ENCODE results near the gene WIPI1. TPM values are rescaled to one million over a fixed set of nuclear protein-coding genes. Genes with fewer than 3 reads are reported as not detected.
"Not testable (repeated sequence)": the region's sequence is repeated elsewhere in the genome, so short reads cannot be mapped to it uniquely, and the experiment has no call there.

WIPI1 gene, protein sequence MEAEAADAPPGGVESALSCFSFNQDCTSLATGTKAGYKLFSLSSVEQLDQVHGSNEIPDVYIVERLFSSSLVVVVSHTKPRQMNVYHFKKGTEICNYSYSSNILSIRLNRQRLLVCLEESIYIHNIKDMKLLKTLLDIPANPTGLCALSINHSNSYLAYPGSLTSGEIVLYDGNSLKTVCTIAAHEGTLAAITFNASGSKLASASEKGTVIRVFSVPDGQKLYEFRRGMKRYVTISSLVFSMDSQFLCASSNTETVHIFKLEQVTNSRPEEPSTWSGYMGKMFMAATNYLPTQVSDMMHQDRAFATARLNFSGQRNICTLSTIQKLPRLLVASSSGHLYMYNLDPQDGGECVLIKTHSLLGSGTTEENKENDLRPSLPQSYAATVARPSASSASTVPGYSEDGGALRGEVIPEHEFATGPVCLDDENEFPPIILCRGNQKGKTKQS
- total RNA-seq = 8.2 TPM

- DNase-seq (ENCODE audit: low spot score in 2 of 2) = no peak
- no peak for FAIRE-seq
These were observed at the start of gene WIPI1 for GRCh38 chr17:68457168-68457538. Gene WIPI1, minus strand, starts transcription at chr17:68457496. Its CDS starts 75 bp downstream, at chr17:68457421.

DNA sequence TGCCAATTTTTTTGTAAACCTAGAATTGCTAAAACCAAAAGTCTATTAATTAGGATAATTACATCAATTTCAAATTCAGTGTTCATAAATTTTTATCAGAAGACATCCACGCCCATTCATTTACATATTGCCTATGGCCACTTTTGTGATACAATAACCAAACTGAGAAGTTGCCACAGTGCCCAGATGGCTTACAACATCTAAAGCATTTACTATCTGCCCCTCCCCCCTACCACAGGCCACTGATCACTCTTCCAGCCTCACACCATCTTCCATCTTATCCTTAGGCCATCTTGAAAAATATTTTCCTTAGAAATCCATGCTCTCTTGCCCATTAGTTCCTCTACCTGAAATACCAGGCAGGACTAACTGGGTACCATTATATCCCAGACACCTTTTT is 48.7 kb upstream of the WIPI1 start:
- FAIRE-seq = no peak

DNA sequence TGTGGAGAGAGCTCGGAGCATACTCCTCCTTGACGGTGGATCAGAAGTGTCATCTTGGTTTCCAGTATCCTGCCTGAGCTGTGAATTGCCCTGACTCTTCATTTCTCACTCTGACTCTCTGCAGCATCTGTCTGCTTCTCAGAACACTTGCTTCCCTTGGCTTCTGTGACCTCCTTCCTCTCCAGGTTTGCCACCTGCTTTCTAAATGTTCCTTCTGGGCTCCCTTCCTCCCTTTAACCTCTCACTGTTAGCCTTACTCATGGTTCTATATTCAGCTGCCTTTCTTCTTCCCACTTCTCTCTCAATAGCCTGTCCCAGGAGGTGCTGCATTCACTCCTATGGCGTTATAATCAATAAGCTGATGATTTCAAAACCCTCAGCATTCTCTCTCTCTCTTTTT is 43.8 kb upstream of the WIPI1 start:
- no peak for FAIRE-seq
- DNase-seq (ENCODE audit: low spot score in 2 of 2) = no peak

More for the DNA sequence above, 48.7 kb upstream of the WIPI1 start:
- DNase-seq (ENCODE audit: low spot score in 2 of 2) = no peak

- no peak for FAIRE-seq
- DNase-seq (ENCODE audit: low spot score in 2 of 2) = no peak
These were observed 42.3 kb upstream of the WIPI1 start for GRCh38 chr17:68499587-68499986.

DNA sequence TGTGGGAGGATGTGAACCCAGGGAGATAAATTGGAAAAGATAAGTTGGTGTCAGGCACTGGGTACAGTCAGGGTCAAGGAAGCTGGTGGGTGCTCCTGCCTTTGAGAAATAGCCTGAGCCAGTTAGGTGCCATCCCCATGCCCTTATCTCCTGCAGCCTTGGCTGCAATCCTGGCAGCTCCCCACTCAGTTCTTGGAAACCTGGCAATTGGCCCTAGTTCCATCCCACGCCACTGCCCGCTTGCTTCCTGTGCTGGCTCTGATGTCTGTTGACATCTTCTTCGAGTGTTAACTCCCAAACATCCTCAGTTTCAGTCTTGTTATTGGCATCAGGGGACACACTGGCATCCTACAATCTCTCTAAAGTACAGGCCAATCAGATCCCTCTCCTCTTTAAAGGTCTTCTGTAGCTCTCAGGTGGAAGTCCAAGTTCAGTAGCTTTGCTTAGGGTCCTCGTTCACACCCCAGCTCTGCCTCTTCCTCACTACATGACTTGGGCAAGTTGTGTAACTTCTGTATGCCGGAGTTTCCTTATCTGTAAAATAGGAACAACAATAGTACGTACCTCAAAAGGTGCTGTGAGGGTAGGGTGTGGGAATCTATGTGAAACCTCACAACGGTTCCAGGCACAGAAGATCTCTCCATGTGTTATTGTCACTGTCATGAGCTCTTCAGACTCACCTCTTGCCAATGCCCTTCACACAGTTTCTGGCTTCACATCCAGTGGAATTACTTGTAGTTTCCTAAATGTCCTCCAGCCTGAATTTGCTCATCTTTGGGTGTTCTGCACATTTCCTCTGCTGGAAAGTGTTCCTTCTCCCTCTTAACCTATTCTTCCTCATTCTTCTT is 41.4 kb upstream of the WIPI1 start:
- no peak for FAIRE-seq

DNA sequence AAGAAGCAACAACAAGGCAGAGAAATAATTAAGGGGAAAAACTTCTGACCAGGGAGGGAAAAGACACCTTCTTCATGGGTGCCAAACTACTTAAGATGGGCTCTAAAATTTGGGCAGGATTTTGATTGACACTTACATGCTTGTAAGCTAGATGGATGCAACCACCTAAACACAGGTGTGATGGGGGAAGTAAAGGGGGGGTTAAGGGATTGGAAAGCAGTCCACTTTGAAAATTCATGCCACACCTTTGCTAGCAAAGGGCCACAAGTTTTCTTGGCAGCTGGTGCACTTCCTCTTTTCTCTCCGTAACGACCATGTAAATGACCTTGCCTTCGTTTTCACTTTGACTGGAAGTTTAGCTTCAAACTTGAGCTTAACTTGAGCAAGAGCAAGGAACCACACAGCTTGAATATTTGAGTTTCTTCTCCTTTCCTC is 40.6 kb upstream of the WIPI1 start:
- no peak for FAIRE-seq

More for the DNA sequence above, 41.4 kb upstream of the WIPI1 start:
- no peak for DNase-seq (ENCODE audit: low spot score in 2 of 2)

GRCh38 chr17:68495081-68495480 is 37.8 kb upstream of the WIPI1 start:
- FAIRE-seq = no peak
- no peak for DNase-seq (ENCODE audit: low spot score in 2 of 2)

More for the DNA sequence above, 40.6 kb upstream of the WIPI1 start:
- no peak for DNase-seq (ENCODE audit: low spot score in 2 of 2)

DNA sequence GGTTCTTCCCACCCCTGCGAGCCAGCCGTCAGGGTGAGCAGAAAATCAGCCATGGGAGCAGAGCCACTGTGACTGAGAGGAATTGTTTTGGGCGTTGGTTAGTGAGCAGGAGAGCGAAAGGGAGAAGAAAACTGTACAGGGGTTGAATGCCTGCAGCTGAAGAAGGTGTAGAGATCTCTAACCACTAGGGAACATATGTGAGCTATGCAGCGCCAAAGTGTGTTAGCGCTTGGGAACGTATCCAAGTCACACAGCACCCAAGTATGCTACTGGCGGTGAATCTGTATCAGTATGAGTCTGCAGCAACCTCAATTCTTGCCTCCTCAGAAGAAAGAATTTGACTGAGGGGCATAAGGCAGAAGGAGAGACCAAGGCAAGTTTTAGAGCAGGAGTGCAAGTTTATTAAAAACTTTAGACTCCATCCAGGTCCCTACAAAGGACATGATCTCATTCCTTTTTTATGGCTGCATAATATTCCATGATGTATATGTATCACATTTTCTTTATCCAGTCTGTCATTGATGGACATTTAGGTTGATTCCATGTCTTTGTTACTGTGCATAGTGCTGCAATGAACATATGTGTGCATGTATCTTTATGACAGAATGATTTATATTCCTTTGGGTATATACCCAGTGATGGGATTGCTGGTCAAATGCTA is 35.2 kb upstream of the WIPI1 start:
- not testable (repeated sequence) for DNase-seq (ENCODE audit: low spot score in 2 of 2); FAIRE-seq

- DNase-seq (ENCODE audit: low spot score in 2 of 2) (no peak), FAIRE-seq (no peak)
These were observed 34.3 kb upstream of the WIPI1 start for GRCh38 chr17:68491381-68492231.

GRCh38 chr17:68489919-68490318 is 32.6 kb upstream of the WIPI1 start:
- no peak for FAIRE-seq
- no peak for DNase-seq (ENCODE audit: low spot score in 2 of 2)

DNA sequence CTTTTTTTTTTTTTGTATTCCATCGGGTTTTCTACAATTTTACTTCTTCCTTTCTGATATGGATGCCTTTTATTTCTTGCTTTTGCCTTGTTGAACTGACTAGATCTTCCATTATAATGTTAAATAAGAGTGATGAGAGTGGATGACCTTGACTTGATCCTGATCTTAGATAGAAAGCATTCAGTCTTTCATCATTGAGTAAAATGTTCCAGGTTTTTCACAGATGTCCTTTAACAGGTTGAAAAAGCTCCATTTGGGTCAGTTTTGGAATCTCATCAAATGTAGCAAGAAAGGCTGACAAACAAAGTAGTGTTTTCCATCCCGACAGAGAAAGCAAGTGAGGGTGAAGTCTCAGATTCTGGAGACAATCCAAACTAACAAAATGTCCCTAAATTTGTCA is 27.2 kb upstream of the WIPI1 start:
- no peak for FAIRE-seq
- DNase-seq (ENCODE audit: low spot score in 2 of 2) = no peak

GRCh38 chr17:68482576-68483041 is 25.3 kb upstream of the WIPI1 start:
- FAIRE-seq (no peak), DNase-seq (ENCODE audit: low spot score in 2 of 2) (no peak)

DNA sequence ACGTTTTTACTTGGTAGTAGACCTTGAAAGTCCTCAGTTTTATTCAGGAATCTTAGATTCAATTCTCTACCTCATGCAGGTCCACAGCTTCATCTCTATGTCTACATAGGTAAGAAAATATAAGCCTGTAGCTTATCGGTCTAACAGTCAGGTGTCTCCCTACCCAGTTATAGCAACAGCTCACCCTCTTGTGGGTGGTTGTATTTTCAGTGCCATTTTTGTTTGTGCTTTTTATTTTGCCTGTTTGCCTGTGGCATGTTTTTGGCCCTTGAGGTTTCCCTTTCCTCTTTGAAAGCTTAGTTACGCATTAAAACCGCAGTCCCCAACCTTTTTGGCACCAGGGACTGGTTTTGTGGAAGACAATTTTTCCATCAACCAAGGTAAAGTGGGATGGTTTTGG is 23.6 kb upstream of the WIPI1 start:
- DNase-seq (ENCODE audit: low spot score in 2 of 2) = no peak
- FAIRE-seq = no peak

DNA sequence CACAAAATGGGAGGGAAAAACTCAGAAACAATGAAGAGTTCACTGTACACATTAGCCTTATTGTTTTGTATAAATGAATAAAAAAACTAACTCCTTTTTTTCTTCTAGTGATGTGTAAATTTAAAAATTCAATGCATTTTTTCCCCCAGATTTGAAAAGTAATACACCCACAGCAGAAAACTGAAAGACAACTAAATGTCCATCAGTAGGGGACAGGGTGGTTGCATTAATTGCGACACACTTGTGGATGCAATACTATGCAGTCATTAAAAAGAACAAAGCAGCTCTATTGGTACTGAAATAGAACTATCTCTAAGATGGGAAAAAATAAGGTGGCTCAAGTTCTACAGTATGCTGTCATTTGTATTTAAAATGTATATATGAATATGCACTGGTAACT is 13.7 kb upstream of the WIPI1 start:
- FAIRE-seq (no peak), DNase-seq (ENCODE audit: low spot score in 2 of 2) (no peak)

DNA sequence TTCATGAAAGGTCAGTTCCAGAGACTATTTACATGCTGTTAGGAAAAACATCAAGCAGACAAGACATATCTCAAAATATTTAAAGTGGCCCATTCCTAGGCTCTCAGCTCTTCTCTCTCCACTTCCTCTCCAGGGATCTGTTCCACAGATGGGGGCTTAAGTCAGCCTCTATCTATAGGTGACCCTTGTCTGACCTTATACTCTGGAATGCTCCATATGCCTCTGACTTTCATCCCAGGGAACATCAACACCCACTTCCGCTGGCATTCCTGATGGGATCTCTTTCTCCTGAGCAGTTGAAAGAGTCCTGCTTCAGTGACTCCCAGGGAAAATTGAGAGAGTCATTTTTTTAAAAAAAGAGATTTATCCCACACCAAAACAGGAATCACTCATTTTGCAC is 11.5 kb upstream of the WIPI1 start:
- DNase-seq (ENCODE audit: low spot score in 2 of 2) = no peak
- FAIRE-seq = no peak

DNA sequence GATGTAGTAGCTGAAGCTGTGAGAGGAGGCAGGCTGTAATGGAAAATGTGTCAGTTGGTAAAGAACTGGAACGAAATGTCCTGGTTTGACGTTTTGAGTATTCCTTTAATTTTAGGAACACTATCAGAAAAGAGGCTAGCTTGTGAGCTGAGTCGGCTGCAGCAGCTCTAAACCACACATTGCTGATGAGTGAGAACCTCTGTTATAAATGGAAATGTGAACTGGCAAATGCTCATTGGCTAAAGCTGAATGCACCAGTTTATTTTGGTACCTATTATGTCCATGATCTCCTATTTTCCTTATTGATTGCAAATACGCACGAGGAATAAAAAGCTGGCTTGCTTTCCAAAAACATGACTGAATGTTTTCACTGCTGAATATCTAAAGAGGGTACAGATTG is 11.0 kb upstream of the WIPI1 start:
- FAIRE-seq (no peak), DNase-seq (ENCODE audit: low spot score in 2 of 2) (no peak)

- FAIRE-seq (no peak), DNase-seq (ENCODE audit: low spot score in 2 of 2) (no peak)
These were observed 6.1 kb upstream of the WIPI1 start for GRCh38 chr17:68463211-68464019.

DNA sequence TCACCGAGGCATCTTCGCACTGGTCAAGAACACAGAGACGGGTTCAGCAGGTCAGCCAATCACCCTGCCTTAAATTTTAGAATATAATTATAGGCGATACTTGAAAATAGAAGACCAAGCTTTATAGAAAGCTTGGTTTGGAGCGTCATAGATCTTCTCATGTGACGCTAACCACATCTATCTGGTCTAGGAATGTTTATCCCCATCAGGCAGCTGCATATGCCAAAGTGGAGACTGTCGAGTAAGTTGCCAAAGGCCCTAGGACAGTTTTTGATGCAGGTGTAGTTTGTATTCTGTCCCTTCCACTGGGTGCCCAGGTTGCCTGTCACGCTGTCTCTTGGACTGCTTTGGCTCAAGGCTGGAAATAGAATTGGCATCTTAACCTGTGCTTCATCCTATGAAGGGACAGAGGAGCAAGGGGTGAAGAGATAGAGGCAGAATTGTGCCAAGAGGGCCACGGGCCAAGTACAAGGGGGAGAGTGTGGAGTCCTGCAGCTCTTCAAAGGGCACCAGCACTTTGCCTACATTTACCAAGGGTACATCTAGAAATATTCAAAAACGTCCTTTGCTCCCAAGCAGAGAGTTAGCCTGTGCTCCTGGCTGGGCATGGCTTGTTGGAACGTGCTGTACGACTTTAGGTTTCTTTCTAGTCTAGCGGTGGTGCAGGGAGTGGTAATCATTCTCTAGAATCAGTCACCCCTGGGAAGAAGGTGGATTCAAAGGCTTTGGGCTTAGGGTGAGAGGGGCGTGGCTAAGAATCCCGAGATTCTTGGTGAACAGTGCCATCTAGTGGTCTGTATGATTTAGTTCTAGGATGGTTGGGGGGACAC is 5.3 kb upstream of the WIPI1 start:
- DNase-seq (ENCODE audit: low spot score in 2 of 2) = peak; percentile 35 to 53
- FAIRE-seq = no peak
